SU-DHL-6 (cell line): Measurements from ENCODE around the gene CSK.

Experiments
- H2AFZ ChIP-seq: fragments of 200-600 bp; sonication (generic); 2 replicates; pipeline ENCODE4 v1.6.1; 2014; ENCODE audit warnings: low read depth, mild to moderate bottlenecking, moderate library complexity, mixed read lengths, antibody characterized with exemption, low read length; ENCODE audit not compliant: severe bottlenecking
- H3F3A ChIP-seq: fragments of 200-600 bp; shearing (Covaris generic); 2 replicates; pipeline ENCODE4 v1.6.0; 2016; ENCODE audit warnings: antibody characterized with exemption, mild to moderate bottlenecking; ENCODE audit not compliant: insufficient read depth
- H3K27ac ChIP-seq: fragments of 200-600 bp; sonication (generic); 2 replicates; pipeline ENCODE4 v1.5.1; 2016; ENCODE audit warnings: low read depth, mild to moderate bottlenecking, low read length, moderate library complexity, mixed read lengths
- H3K27me3 ChIP-seq: fragments of 200-600 bp; sonication (generic), shearing (Covaris generic); 2 replicates; pipeline ENCODE4 v1.6.0; 2014; ENCODE audit warnings: mild to moderate bottlenecking, low read length
- H3K36me3 ChIP-seq: fragments of 200-600 bp; sonication (generic); 2 replicates; pipeline ENCODE4 v1.6.1; 2014; ENCODE audit warnings: mild to moderate bottlenecking, low read length, mixed read lengths
- H3K4me2 ChIP-seq: fragments of 300-600, 200-600 bp; shearing (Covaris generic), sonication (generic); 2 replicates; pipeline ENCODE4 v1.6.0; 2014; ENCODE audit warnings: low read length, low read depth, mild to moderate bottlenecking; ENCODE audit not compliant: poor library complexity, severe bottlenecking
- H3K4me3 ChIP-seq: fragments of 200-600 bp; sonication (generic); 2 replicates; pipeline ENCODE4 v1.5.1; 2014; ENCODE audit warnings: antibody characterized with exemption, low read length, mild to moderate bottlenecking, mixed read lengths; ENCODE audit not compliant: insufficient read depth, poor library complexity, severe bottlenecking
- H3K79me2 ChIP-seq: fragments of 200-600 bp; sonication (generic); 2 replicates; pipeline ENCODE4 v1.6.1; 2014; ENCODE audit warnings: mild to moderate bottlenecking, low read length, moderate library complexity; ENCODE audit not compliant: insufficient read depth
- H3K9ac ChIP-seq: fragments of 200-600 bp; sonication (generic); 2 replicates; pipeline ENCODE4 v1.7.0; 2014; ENCODE audit warnings: mild to moderate bottlenecking, low read length
- H3K9me2 ChIP-seq: fragments of 200-600 bp; sonication (generic); replicated peaks from 2 replicates; pipeline ENCODE4 v1.6.1; 2014; ENCODE audit warnings: low read length; ENCODE audit not compliant: insufficient read depth
- H3K9me3 ChIP-seq: fragments of 200-600 bp; sonication (generic); 2 replicates; pipeline ENCODE4 v1.6.1; 2014; ENCODE audit warnings: low read length, mixed read lengths; ENCODE audit not compliant: insufficient read depth
- H4K20me1 ChIP-seq: fragments of 200-600 bp; sonication (generic); 2 replicates; pipeline ENCODE4 v1.6.1; 2014; ENCODE audit warnings: low read depth, mild to moderate bottlenecking, antibody characterized with exemption, low read length, moderate library complexity, mixed read lengths
- EZH2phosphoT487 ChIP-seq: fragments of 200-600 bp; sonication (generic), shearing (Covaris generic); conservative IDR thresholded peaks from 2 replicates; pipeline ENCODE4 v1.6.1; 2018; ENCODE audit warnings: mild to moderate bottlenecking, antibody characterized with exemption, low read length, moderate library complexity, mixed read lengths
- TF ChIP-seq, protein P1 (sequence below): fragments of 200-600 bp; sonication (generic); IDR thresholded peaks from one replicate; pipeline ENCODE4 v1.5.1; 2017; ENCODE audit warnings: antibody characterized with exemption, mild to moderate bottlenecking, low read length, moderate library complexity; ENCODE audit not compliant: insufficient read depth, poor library complexity, severe bottlenecking

The CSK gene

GRCh38 chr15:74809242-74809641 lies 27.4 kb downstream of the CSK start:
- Histone ChIP-seq H3K4me2 (no peak overlapping the region), H3K9me3 (no peaks in the 10 kb centered on the region), H3K9ac (no peak overlapping the region), H3K27ac (no peak overlapping the region), H3K36me3 (peaks cover 2% of the 10 kb centered on the region; the same call in 1 of the 2 replicates), H3K27me3 (no peaks in the 10 kb centered on the region), H3K9me2 (no peaks in the 10 kb centered on the region), H3F3A (peaks cover 6% of the 10 kb centered on the region; the same call in 1 of the 2 replicates), H2AFZ (no peak overlapping the region), H3K4me3 (no peak overlapping the region), H4K20me1 (no peaks in the 10 kb centered on the region), H3K79me2 (no peaks in the 10 kb centered on the region)
- no peak for TF ChIP-seq EZH2phosphoT487
- TF ChIP-seq, protein P1, sequence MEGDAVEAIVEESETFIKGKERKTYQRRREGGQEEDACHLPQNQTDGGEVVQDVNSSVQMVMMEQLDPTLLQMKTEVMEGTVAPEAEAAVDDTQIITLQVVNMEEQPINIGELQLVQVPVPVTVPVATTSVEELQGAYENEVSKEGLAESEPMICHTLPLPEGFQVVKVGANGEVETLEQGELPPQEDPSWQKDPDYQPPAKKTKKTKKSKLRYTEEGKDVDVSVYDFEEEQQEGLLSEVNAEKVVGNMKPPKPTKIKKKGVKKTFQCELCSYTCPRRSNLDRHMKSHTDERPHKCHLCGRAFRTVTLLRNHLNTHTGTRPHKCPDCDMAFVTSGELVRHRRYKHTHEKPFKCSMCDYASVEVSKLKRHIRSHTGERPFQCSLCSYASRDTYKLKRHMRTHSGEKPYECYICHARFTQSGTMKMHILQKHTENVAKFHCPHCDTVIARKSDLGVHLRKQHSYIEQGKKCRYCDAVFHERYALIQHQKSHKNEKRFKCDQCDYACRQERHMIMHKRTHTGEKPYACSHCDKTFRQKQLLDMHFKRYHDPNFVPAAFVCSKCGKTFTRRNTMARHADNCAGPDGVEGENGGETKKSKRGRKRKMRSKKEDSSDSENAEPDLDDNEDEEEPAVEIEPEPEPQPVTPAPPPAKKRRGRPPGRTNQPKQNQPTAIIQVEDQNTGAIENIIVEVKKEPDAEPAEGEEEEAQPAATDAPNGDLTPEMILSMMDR = no peak

GRCh38 chr15:74809956-74810355 lies 28.1 kb downstream of the CSK start:
- no peak for TF ChIP-seq EZH2phosphoT487
- TF ChIP-seq, protein P1 = no peak
- Histone ChIP-seq H3K9ac (no peak overlapping the region), H3K27ac (no peak overlapping the region), H2AFZ (no peak overlapping the region), H3K4me2 (no peak overlapping the region), H3K9me3 (no peaks in the 10 kb centered on the region), H3K36me3 (no peaks in the 10 kb centered on the region), H3K4me3 (no peak overlapping the region), H3F3A (0 out of 2 replicates have a peak, but pooled peaks cover 4% of the 10 kb centered on the region), H3K27me3 (no peaks in the 10 kb centered on the region), H3K79me2 (no peaks in the 10 kb centered on the region), H4K20me1 (no peaks in the 10 kb centered on the region), H3K9me2 (no peaks in the 10 kb centered on the region)

DNA sequence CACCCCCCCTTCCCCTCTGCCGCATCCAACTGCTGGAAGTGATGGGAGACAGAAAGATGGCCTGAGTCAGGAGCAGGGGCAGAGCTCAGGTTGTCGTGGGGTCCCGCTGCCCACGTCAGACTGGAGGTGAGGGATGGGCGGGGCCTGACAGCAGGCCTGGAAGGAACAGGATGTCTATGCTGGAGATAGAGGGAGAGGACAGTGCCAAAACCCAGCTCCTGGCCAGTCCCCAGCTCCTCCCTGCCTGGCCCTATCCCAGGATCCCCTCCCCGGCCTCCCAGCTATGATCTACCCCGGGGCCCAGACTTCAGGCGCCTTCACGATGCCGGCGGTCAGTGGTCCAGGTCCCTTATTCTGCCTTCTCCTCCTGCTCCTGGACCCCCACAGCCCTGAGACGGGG lies 30.7 kb downstream of the CSK start, which contains the start of gene LMAN1L:
TSS of gene LMAN1L (plus strand) at position 303 of the 400 bp plus-strand sequence. CDS start at position 323, 20 bp downstream.
- no peaks in the 10 kb centered on the region for H3F3A ChIP-seq
- H3K27ac ChIP-seq = no peak within 1 kb of the TSS
- H3K4me2 ChIP-seq = no peak within 1 kb of the TSS
- no peaks in the 10 kb centered on the region for H3K9me2 ChIP-seq
- no peaks in the 10 kb centered on the region for H3K9me3 ChIP-seq
- no peaks in the 10 kb centered on the region for H3K79me2 ChIP-seq
- no peaks in the 10 kb centered on the region for H4K20me1 ChIP-seq
- H3K9ac ChIP-seq = no peak within 1 kb of the TSS
- no peaks in the 10 kb centered on the region for H3K27me3 ChIP-seq
- TF ChIP-seq, protein P1 = no peak
- TF ChIP-seq EZH2phosphoT487 = no peak
- H3K36me3 ChIP-seq = no peaks in the 10 kb centered on the region
- no peak within 1 kb of the TSS for H3K4me3 ChIP-seq
- no peak within 1 kb of the TSS for H2AFZ ChIP-seq
